Measurements from ENCODE around the gene SPO11.
A peak's percentile ranks its signal among the peaks of the same experiment; 100 is the strongest.

Gene SPO11

DNA sequence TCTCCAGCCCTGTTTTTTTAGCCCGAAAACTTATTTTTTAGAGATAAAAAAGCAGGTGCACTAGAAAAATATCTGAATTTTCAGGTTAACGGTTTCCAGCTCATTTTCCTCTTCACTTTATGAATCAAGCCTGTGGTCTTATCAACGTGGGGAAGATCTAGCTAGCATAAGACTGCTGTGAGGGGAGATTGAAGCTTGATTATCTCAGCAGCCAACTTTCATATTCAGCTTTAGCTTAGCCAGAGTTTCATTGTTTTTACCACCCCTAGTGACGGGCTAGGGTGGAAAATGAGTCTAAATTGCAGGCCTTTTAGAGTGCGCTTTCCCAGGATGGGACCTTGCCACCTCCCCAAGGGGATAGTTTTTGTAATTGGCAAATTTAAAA, 49.7 kb downstream of the SPO11 start:
- DNase-seq = no peak

DNA sequence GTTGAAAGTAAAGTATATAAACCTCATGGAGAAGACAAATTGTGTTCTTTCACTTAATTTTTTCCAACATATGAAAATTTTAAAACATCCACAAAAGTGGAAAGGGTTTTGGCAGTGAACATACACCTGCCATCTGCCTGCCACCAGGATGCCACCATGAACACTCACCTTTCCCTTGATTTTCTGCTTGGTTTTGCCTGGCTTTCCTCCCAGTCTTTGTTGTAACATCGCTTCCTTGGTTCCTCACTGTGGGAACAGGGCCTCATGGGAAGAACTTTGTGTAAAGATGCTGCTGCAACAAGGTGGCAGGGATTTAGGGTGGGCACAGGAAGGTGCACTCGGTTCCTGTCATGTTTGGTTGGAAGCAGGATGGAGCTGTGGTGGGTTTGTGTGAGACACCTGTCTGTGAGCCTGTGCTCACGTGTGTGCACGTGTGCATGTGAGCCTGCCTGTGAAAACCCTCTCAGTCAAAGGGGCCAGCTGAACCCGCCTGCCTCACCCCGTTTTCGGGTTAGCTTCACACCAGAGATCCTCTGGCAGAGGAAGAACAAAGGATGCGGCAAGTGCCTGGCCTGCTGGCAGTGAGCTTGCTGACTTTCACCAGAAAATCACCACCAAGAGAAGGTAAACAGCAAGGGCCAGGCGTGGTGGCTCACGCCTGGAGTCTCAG, 50.6 kb downstream of the SPO11 start:
- no peak for DNase-seq

DNA sequence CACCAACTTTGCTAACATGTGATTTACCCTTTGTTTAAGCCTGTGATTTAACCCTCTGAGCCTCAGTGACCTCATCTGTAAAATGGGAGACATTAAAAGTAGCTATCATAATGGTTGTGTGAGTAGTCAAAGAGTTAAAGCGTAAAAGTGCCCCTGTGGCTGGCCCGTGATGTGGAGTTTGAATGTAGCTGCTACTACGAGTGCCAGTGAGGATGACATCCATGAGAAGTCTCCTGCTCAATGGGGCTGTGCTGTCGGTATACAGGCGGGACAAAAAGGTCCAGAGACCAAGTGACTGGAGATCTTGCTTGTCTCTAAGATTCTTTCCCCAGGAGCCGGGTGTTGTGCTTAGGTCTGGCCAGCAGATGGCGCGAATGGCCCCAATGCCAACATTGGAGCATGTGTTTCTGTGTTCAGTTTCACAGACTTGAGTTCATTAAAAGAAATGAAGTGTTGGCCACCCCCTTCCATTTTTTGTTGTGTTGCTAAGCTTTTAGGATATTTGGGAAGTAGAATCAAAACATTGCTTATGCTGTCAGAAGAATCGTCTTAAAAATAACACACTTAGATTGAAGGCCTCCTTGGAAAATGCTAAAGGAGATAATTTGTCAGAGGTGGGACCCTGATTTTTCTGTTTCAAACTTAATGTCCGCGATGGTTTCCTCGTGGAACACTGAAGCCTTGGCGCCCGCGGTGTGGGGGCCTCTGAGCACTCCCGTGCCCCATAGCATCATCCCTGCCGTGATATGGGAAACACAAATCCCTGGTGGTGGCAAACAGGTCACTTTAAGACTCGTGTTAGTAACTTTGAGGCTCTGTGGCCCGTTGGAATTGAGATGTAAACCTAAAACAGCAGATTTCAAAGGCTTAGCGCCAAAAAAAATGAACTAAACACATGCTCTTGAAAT, 52.2 kb downstream of the SPO11 start:
- DNase-seq = peak; percentile 24 to 69

DNA sequence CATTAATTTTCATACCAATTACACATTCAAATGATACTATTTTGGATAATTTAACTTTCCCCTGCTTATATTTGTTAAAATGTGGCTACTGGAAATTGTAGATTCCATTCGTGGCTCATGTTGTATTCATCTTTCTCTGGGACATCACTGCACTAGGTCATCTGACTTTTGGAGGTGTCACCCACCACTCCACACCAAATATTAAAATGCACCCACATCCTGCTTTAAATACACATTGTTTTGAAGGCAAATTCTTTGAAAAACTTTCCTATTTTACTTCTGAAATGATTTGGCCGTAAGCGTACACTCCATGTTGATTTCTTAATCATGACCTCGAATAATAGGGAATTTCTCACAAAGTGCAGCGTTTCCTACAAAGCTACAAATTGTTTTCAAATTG, 52.9 kb downstream of the SPO11 start:
- DNase-seq = no peak

DNA sequence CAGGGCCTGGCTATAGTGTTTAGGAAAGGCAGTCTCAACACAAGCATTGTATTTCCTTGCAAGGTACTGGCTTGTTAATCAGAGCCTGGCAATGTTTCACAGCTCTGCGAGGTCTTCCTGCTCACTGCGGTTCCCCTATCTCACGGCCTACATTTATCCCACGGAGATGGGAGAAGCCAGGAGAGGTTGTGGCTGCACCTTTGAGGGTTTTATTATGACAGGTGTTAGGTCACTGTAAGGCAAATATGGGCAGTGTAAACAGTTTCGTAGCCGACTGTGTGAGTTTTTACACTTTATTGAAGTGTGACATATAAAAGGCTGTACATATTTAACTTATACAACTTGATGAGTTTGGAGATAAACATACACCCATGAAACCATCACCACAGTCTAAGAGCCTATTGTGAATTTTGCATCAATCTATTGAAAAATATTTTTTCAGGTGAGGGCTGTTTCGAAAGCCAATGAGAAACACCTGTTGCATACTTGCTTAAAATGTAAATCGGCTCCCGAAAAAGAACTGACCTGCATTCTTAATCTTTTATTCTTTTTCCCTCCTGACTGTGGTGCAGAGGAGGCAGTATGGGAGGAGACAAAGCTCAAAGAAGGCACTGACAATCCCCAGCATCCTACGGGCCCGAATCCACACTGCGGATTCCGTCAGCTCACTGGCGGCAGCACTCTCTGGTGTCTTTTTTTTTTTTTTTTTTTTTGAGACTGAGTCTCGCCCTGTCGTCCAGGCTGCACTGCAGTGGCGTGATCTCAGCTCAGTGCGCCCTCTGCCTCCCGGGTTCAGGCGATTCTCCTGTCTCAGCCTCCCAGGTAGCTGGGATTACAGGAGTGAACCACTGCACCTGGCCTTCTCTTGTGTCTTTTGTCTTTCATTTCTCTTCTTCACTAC, 54.1 kb downstream of the SPO11 start:
- DNase-seq = no peak

DNA sequence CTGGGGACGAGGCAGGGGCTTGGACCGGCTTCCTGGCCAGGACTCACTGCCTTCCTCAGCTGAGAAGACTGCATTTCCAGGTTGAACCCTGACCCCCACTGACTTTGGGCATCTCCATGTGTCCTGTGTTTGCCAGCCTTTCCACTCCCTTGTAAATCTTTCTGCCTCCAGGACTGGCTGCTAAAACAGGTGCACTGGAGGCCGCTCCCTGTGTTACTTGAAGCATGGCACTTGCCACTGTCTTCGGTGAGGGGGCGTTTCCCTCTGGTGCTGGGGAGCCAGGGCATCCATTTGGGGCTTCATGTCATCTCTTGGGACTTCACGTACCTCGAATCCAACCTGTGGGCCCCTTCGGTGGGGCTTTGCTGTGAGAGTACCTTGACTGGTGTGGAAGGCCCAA, 54.9 kb downstream of the SPO11 start:
- no peak for DNase-seq

DNA sequence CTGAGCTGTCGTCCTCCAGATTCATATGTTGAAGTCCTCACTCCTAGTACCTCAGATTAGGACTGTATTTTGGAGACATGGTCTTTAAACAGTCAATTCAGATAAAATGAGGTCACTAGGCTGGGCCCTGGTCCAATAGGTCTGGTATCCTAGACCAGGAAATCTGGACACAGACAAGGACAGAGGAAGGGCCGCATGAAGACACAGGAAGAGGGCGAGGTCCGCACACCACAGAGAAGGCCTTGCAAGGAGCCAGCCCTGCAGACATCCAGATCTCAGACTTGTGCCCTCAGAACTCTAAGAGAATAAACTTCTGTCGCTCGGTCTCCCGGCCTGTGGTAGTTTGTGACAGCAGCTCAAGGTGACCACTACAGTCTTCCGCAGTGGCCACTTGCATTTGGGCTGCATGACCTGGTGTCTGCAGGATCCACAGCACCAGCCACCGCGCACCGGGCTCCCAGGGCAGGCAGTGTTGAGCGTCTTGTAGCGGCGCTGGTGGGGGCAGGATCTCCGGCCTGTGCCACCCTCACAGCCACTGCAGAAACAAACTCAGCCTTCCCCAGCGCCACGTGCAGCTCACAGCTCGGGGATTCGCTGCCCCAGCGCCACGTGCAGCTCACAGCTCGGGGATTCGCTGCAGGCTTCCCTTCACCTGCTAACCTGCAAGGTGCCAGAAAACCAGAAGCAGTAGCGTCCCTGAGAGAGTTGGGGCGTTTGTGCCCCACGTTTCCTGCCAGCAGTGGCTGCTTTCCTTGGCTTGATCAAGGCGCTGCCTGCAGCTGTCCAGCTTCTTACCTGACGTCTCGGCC, 55.6 kb downstream of the SPO11 start:
- no peak for DNase-seq

DNA sequence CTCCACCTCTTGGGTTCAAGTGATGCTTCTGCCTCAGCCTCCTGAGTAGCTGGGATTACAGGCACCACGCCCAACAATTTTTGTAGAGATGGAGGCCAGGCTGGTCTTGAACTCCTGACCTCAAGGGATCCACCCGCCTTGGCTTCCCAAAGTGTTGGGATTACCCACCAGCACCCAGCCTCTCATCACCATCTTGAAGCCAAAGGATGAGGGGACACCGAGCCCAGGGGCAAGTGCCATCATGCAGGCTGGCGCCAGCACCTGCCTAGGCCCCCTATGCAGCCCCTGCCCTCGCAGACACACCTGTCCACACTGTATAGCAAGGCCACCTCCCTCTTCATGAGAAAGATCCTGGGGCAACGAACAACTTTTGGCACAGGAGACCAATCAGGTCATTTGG, 56.3 kb downstream of the SPO11 start:
- no peak for DNase-seq

DNA sequence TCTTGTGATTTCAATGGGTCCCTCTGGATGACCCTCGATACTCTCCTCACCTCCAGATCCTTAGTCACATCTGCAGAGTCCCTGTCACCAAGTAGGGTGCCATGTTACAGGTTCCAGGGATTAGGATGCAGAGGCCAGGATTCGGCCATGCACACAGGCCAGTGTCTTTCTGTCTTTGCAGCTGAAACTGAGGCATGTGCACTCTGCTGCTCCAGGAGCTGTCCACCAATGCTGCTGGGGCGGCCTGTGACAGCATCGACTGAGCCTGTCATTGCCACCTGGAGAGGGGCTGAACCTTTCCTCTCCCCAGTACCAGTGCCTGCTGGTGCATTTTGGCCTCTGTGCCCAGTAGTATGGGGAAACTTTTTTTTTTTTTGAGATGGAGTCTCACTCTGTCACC, 57.2 kb downstream of the SPO11 start:
- no peak for DNase-seq

DNA sequence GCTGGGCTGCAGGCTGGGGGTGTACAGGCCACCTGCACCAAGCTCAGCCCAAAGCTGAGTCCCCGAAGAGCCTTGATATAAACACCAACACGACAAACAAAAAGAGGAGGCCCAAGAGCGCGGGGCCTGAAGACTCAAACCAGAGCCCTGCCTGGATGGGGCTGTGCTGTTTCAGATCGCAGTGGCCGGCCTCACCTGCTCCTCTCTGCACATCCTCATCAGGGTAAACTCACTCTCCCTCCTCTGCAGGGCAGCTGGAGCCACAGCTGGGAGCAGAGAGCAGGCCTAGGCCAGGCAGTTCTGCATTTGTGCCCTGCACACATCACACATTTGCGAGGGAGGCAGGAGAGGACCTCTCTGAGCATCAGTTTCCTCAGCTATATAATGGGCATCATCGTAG, 57.9 kb downstream of the SPO11 start:
- DNase-seq = no peak

DNA sequence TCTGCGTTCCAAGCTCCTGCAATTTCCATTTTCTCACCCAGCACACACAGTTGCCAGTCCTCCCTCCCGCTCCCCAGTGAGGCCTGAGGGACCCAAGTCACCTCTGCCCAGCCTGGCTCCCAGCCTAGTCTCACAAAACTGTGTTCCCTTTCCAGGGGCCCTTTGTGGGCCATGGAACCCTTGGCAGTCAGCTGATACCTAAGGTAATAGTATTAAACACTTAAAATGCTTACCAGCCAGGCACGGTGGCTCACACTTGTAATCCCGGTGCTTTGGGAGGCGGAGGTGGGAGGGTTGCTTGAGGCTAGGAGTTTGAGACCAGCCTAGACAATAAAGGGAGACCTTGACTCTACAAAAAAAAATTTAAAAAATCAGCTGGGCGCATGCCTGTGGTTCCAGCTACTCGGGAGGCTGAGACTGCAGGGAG, 58.4 kb downstream of the SPO11 start:
- no peak for DNase-seq

DNA sequence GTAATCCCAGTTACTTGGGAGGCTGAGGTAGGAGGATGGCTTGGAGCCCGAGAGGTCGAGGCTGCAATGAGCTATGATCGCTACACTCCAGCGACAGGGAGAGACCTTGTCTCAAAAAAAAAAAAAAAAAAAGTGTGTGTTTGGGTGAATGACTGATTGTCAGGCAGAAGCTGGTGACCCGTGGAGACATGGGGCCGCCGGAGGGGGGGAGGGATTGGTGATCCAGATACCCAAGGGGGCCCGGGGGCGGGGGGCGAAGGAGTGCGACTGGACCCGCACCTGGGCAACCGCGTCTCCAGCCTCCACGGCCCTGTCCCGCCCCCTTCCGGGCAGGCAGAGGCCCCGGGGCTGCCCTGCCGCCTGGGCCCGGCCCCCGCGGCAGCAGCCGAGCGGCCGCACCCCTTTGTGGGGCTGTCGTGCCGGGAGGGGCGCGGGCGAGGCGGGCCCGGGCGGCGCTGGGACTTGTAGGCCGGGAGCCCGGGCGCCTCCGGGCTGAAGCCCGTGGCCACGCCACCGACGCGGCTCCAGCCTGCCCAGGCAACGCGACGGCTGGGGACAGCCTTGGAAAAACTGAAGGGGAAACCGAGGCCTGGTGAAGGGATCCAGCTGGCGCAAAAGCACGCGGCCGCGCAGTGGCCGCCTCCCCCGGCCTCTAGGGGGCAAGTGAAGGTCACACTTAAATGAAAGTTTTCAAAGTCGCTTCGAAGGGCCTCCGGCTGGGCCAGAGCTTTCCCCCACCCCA, 59.5 kb downstream of the SPO11 start:
- DNase-seq = no peak

DNA sequence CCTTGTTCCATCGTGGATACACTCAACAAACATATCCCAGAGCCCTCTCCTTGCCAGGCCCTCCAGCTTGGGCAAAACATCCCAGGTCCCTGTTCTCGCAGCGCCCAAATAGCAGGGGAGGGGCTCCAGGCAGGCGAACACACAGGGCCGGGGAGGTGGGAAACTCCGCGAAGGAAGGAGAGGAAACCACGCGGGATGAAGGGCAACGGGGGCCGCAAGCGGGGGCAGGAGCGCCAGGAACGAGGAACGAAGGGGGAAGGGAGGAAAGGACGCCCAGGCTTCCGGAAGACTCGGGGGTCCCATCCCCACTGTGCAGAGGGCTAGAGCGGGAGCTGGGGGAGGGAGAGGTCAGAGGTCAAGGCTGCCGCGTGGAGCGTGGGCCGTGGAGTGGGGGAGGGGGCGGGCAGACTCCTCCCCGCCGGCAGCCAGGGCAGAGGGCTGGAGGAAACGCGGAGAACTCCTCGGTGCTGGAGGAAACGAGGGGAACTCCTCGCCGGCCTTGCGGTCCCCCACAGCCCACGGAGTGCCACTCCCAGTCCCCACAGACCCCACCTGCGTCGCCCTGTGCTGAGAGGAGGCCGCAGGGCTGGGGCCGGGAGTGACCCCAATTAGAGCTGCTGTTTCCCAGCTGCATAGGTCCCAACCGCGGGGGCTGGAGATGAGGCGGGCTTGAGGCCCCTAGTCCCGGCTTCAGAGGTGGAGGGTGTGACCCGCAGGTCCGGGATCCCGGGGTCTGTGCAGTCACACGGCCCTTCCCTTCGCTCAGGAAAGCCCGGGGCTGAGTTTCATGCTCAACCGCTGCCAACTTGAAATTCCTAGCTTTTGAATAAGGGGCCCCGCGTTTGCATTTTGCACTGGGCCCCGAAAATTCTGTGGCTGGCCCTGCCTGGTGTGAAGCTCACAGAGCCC, 60.3 kb downstream of the SPO11 start:
- no peak for DNase-seq

DNA sequence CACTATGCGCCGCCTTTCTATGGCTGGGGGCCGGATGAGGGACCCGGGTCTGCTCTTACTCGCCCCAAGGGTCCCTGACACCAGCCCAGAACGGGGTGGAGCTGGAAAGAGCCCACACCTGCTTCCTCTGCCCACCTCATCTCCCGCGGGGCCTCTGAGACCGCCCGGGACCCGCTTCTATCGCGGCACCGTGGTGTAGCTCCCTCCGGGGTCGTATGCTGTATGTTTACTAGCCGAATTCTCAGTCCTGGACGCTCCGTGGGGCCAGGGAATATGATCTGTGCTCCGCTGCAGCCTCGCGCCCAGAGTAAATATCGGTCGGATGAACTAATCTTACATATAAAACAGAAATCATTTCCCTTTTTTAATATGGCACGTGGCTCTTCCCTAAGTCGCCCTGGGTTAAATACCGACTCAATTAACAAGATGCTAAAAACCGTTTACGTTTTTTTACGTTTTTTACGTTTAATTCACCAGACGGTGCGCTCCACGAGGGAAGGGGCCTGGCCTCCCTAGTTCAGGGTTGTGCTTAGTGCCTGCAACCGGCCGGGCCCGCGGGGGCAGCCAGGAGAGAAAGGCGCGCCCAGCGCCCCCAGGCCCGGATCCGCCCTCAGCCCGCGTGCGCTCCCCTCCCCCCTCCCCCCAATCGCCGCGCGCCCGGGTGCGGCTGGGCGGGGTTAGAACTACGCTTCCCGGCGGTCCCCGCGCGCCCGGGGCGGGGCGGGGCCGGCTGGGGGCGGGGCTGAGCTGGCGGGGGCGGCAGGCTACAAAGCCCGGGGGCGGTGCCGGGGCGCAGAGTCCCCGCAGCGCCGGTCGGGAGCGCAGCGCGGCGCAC, 61.2 kb downstream of the SPO11 start, which contains the start of gene RBM38:
RBM38 (plus strand) TSS at position 793 of the 835 bp plus-strand sequence. CDS start 186 bp downstream, outside the sequence.
- peak; percentile 28 to 52 for DNase-seq

DNA sequence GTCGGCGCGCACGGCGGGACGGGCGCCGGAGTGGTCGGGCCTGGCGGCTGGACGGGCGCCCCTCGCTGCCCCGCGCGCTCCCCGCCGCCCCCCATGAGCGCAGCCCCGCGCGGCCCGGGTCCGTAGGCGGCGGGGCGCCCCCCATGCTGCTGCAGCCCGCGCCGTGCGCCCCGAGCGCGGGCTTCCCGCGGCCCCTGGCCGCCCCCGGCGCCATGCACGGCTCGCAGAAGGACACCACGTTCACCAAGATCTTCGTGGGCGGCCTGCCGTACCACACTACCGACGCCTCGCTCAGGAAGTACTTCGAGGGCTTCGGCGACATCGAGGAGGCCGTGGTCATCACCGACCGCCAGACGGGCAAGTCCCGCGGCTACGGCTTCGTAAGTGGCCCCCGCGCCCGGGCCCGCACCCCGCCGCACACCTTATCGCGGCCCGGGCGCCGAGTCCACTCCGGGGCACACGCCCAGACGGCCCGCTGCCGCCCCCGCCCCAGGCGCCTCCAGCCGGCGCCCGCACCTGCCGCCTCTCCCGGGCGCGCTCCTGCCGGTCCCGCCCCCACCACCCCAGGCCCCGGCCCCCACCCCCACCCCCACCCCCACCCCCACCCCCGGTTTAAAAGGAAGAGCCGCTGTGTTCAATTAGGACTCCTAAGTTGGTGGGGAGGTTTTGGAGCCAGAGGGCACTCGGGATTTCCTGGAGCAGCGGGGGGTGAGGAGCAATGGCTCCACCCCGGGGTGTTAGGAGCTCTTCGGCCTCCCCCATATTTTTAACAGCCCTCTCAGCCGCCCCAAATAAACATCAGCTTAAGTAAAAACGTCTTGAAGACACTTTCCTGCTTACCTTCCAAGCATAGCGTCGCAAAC, 62.1 kb downstream of the SPO11 start:
- DNase-seq = no peak

DNA sequence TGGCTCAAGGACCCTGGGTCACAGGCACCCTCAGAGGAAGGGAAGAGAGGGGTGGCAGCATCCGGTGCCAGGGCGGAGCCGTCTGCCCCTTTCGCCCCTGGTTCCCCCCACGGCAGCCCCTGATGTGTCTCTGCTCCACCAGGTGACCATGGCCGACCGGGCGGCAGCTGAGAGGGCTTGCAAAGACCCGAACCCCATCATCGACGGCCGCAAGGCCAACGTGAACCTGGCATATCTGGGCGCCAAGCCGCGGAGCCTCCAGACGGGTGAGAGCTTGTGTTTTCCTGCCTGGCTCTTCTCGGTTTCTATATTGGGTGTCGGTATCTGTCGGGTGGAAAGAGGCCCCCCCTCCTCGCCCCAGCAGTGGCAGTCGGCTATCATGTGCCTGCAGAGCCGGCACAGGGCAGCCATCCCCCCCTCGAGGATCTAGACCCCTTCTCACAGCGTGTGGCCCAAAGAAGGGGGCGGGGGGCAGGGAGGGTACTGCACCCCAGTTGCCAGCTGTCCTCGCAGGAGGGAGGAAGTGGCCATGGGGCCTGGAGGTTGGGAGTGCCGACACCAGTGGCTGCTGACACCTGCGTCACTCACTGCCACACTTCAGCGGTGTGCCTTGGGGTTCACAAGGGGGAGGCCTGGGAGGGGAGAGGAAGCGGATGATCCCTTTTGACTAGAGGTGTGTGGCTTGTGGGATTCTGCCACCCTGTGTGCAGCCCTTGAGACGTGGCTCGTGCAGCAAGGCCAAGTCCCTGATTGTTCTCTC, 63.1 kb downstream of the SPO11 start:
- no peak for DNase-seq
